PC-9 (cell line): ENCODE measurements around the gene ATP1B1.

Experiments used
- EZH2 ChIP-seq: fragments of 200-600 bp; sonication (generic); IDR thresholded peaks from 2 replicates; pipeline ENCODE4 v1.8.0; 2017; ENCODE audit warnings: antibody characterized with exemption, low read depth
- TF ChIP-seq, protein P1 (sequence below): fragments of 200-600 bp; sonication (generic); conservative IDR thresholded peaks from 2 replicates; pipeline ENCODE4 v1.6.1; 2017; ENCODE audit warnings: mixed run types, antibody characterized with exemption, mild to moderate bottlenecking, moderate library complexity

- TF ChIP-seq, protein P1, sequence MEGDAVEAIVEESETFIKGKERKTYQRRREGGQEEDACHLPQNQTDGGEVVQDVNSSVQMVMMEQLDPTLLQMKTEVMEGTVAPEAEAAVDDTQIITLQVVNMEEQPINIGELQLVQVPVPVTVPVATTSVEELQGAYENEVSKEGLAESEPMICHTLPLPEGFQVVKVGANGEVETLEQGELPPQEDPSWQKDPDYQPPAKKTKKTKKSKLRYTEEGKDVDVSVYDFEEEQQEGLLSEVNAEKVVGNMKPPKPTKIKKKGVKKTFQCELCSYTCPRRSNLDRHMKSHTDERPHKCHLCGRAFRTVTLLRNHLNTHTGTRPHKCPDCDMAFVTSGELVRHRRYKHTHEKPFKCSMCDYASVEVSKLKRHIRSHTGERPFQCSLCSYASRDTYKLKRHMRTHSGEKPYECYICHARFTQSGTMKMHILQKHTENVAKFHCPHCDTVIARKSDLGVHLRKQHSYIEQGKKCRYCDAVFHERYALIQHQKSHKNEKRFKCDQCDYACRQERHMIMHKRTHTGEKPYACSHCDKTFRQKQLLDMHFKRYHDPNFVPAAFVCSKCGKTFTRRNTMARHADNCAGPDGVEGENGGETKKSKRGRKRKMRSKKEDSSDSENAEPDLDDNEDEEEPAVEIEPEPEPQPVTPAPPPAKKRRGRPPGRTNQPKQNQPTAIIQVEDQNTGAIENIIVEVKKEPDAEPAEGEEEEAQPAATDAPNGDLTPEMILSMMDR = no peak
- TF ChIP-seq EZH2 = no peak
Observed at GRCh38 chr1:169078163-169078883, 28.2 kb upstream of the ATP1B1 start.
